Stimulated activated CD4-positive, alpha-beta T cell treated with anti-CD3 and anti-CD28 coated beads, Interleukin-2, amount 100 ng/mL, for 4 hours (primary cell): ENCODE results near the gene EPAS1.
"Not testable (repeated sequence)": the region's sequence is repeated elsewhere in the genome, so short reads cannot be mapped to it uniquely, and the experiment has no call there.

Source experiments
- DNase-seq: peaks from one replicate; pipeline ENCODE4 v3.0.0-alpha.2; 2020; ENCODE audit warnings: low read depth

The EPAS1 gene

DNA sequence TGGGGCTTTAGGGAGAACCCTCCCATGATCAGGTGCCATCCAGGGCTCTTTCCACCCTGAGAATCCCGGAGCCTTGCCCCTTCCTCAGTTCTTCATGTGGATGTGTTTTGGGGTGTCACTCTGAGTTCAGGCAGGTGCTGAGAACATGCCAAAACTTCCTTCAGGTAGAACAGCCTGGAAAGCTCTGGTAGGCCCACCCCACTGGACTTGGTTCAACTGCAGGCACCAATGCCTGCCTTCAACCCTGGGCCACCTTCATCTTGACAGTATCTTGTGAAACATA is 85.8 kb downstream of the EPAS1 start:
- DNase-seq, result no peak

DNA sequence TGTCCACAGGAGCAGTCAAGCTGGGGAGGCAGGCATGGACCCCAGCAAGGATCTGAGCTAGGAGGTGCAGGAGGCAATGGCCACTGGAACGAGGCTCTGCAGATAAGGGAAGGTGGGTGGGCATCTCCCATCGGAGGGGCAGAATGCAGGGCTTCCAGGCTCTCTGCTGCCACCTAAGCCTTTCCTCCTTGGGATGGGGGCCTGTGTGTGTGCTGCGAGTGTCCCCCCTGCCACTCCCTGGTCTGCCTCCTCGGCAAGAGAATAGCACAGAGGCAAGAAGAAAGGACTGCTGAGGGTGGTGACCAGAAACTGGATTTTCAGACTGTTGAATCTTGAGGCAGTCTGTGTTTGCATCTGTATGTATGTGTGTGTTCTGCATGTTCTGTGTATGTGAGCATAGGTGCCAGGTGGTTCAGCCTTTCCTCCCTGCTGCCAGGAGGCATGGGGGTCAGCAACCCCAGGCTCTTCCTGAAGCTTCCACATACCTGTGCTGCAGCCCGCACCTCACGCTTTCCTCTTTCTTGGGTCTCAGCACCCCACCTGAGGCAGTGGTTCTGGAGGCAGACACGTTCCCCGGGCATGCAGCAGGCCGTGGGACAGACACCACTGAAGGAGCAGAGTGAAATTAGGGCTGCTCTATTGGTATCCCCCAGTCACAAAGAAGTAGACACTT is 86.7 kb downstream of the EPAS1 start:
- no peak for DNase-seq

DNA sequence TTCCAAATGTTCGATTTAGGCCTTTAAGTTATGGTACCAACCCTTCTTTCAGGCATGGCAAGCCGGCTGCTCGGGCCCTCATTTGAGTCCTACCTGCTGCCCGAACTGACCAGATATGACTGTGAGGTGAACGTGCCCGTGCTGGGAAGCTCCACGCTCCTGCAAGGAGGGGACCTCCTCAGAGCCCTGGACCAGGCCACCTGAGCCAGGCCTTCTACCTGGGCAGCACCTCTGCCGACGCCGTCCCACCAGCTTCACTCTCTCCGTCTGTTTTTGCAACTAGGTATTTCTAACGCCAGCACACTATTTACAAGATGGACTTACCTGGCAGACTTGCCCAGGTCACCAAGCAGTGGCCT is 87.2 kb downstream of the EPAS1 start:
- no peak for DNase-seq

DNA sequence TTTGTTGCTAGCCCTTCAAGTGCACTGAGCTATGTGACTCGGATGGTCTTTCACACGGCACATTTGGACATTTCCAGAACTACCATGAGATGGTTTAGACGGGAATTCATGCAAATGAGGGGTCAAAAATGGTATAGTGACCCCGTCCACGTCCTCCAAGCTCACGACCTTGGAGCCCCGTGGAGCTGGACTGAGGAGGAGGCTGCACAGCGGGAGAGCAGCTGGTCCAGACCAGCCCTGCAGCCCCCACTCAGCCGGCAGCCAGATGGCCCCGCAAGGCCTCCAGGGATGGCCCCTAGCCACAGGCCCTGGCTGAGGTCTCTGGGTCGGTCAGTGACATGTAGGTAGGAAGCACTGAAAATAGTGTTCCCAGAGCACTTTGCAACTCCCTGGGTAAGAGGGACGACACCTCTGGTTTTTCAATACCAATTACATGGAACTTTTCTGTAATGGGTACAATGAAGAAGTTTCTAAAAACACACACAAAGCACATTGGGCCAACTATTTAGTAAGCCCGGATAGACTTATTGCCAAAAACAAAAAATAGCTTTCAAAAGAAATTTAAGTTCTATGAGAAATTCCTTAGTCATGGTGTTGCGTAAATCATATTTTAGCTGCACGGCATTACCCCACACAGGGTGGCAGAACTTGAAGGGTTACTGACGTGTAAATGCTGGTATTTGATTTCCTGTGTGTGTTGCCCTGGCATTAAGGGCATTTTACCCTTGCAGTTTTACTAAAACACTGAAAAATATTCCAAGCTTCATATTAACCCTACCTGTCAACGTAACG is 88.8 kb downstream of the EPAS1 start:
- no peak for DNase-seq

DNA sequence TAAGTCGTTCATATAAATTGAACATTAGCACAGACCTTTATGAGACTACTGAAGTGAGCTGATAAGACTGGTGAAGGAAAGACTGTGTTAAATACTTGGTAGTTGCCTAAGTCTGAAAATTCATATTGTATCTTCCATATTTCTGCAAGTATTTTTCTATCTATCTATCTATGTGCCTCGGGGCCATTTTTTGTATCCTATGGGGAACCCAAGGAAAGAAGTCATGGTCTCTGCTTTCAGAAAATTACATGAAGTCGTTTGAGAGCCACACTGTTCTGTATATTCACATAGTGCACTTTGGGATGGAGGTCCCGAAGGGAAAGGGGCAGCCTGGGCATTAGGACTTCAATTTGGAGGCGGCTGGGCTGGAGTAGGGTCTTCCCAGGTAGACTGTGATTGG is 89.6 kb downstream of the EPAS1 start:
- DNase-seq, result no peak

DNA sequence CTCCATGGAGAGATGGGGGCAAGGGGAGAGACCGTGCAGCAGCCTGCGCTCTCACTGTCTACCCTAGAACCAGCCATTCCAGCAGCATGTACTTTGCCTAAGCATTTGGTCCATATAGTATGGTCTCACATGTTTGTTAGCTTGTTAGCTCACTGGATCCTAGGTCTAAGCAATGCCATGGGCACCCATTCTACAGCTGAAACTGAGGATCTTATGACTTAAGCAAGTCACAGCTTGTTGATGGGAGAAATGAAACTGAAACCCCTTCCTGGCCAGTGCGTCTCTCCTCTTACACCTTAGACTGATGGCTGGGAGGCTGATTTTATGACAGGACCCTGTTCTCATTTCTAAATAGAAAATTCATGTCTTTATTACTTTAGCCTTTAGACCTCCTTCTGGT is 90.1 kb downstream of the EPAS1 start:
- no peak for DNase-seq

DNA sequence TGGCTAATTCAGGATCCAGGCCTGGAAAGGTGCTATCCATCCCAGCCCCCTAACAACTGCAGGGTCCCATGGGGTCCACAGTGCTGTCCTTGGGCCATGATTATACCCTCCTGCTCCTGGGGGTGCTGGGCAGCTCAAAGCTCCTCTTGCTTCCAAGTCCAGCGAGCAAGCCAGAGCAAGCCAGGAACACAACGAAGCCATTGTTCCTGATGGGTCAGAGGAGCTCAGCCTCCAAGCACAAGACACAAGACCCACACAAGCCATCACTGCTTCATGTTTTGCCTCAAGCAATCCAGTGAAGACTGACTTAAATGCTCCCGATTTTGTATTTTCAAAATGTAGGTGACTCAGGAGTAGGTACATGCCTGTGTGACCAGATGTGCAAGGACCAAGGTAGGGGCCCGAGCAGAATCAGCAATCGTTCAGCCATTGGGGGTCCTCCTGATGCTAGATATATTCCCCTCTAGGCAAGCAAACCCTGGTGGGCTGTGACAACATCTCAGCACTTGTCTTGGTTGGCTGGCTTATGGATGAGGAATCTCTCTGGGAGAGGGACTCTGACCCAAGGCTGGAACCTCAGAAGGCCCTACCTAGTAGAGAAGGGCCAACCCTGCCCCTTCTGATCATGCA is 90.8 kb downstream of the EPAS1 start:
- DNase-seq, result no peak

DNA sequence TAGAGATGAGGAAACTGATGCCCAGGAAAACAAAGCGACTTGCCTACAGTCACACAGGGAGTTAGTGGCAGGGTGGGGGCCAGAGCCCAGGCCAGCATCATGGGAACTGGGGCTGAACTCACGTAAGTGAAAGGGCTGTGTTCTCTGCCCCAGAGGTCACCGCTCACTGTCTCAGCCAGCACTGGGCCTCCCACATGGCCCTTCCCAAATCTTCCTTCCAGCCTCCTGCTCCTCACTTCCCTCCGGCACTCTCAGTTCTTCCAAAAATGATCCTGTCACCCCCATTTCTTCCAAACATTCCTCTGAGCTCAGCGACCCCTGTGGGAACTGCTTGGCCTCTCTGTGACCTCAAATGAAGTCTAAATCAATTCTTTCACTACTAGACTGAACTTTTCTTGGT is 91.7 kb downstream of the EPAS1 start:
- no peak for DNase-seq

DNA sequence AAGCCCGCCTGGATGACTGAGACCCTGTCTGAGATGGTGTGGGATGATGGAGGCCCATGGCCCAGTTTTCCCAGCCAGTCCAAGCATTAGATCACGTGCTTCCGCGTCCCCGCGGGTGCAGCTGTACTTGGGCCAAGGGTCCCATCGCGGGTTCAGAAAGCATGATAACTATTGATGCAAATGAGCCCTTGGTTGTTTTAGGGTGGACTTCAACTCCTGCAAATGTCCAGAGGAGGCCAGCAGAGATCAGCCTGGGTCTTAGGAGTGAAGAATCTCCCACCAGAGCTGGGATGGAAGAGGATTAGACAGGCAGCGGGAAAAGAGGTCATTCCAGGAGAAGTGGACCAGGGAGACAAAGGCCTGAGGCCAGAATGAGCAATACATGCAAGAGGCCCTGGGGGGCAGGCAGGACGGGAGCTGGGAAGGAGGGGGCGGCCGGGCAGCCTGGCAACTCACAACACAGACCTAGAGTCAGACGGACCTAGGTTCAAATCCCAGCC is 92.3 kb downstream of the EPAS1 start:
- no peak for DNase-seq

DNA sequence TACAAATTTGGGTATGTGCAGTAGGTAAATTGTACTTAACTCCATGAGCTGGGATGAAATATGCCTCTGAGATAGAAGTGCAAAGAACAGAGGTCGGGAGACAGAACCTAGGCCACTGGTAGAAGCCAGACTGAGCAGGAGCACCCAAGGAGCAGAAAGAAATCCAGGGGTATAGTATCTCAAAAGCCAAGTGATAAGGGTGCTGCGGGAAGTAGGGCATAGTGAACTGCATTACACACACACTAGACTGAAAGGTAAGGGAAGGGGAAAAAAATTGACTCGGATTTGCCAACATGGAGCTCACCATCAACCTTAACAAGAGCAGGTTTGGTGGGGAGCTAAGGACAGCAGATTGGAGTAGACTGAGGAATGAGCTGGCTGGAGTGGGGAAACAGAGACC is 92.8 kb downstream of the EPAS1 start:
- no peak for DNase-seq

DNA sequence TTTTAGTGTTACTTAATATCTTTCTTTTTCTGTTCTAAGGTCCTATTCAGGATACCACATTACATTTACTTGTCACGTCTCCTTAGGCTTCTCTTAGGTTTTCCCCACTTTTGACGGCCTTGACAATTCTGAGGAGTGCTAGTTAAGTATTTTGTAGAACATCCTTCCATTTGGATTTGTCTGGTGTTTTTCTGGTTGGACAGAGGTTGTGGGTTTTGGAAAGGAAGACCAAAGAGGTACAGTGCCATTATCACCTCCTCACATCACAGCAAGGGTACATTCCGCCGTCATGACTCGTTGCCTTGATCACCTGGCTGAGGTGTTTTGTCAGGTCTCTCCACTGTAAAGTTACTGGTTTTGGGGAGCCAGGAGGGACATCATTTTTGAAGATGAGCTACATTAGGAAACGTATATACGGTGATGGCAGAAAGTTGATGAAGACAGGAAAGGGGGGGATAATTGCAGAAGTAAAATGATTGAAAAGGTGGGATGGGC is 93.7 kb downstream of the EPAS1 start:
- DNase-seq, result no peak

DNA sequence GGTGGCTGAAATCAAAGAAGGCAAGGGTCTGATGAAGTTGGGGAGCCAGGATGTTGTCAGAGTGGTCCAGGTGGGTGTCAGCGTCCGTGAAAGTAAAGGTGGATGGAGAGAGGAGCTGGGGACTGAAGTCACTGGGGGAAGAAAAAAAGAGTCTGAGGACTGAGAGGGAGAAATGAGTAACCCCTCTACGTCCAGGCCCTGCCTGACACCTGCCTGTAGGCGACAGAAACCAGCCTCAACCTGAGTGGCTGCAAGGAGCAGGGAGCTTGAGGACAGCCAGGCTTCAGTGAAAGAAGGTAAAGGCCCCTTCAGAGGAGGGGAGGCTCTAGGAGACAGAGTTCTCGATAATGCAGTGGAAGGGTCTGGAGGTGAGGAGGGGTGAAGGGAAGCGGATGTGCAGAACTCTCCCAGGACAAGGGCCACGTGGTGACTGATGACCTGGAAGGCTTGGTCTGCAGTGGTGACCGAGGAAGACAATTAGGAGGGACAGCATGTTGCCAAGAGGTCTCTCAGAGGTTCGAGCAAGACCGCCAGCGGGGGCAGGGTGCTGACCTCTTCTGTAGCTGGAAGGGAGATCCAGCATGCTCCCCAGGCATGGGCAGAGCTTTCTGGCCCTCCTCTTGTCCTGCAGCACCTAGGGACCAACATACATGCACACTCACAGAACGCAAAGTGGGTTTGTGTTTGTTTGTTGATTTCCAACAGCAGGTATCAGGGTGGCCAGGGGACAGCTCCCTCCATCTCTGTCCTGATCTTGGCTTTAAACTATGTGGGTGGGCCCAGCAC is 95.5 kb downstream of the EPAS1 start:
- DNase-seq, result no peak

DNA sequence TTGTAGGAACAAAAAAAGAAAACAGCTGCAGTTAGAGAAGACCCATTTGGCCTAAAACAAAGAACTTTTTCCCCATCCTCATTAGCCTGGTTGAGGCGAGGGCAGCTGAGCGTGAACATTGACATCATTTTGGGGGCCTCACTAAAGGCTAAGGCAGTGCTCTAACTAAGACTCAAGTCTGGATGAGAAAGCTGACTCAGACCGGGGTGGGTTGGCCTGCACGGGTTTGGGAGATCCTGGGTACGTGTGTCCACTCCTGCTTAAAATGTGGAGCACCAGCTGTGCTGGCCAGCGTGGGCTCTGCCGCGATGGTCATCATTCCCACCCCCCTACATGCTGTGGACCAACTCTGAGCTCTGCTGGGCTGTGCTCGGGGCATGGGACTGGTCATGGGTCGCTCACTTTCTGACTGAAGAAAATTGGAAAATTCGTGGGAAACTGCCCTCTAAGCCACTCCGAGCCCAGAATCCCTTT is 96.2 kb downstream of the EPAS1 start:
- DNase-seq, result no peak

DNA sequence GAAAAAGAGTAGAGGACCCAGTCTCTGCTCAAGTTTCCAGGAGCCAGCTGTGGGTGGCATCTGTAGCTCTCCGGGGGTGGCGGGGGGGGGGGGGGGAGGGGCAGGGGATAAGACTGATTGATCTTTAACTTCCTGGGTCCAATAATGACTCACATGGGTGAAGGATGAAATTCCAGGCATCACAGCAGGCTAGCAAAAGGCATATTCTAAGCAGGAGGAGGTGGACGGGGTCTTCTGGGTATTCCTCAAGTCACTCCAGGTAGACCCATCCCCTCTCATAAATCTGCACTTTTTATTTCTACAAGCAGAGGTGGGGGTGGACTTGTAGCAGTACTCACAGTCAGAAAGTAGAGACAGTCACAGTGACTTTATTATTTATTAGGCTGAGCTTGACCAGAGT is 96.7 kb downstream of the EPAS1 start:
- DNase-seq, result no peak

DNA sequence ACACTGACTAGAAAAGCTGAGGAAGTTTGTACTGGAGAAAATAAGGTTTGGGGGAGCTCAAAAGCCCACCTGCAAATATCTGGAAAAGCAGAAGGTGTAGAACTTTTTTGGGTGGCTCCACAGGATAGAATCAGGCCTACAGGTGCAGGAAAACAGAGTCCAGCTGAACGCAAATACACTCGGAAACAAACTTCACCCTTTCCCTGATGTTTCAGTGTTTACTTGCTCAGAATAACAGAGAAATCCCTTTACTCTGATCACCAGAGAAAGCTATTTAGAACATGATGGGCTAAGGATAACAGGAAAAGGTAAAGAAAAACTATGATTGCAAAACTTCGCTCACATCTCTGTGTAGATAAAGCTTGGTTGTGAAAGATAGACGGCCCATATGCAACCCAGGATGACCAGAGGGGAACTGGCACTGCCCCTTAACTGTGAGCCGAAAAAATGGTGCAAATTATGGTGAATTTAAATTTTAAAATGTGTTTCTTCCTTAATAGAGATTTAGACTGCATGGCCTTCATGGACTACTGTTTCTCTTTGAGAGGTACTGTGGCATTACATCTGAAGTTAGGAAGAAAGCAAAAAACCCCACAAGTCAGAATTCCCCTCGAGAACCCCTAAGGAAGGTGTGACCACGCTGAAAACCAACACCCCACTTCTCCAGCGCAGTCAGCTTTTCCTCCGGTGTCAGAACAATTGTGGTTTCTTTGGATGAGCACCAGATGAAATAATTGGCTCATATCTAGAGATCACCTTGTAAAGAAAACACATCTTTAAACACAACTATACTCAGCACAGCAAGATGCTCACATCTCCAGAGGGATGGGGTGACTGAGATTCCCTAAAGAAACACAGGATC is 97.7 kb downstream of the EPAS1 start:
- no peak for DNase-seq

DNA sequence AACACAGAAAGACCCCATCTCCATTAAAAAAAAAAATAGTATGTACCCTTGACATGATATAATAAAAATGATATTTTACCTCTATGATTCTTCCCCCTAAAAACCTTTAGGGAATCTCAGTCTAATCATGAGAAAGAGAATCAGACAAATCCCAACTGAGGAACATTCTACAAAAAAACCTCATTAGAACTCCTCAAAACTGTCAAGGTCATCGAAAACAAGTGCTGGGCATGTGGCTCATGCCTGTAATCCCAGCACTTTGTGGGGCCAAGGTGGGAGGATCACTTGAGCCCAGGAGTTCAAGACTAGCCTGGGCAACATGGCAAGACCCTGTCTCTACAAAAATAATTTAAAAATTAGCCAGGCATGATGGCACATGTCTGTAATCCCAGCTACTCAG is 98.5 kb downstream of the EPAS1 start:
- not testable (repeated sequence) for DNase-seq

DNA sequence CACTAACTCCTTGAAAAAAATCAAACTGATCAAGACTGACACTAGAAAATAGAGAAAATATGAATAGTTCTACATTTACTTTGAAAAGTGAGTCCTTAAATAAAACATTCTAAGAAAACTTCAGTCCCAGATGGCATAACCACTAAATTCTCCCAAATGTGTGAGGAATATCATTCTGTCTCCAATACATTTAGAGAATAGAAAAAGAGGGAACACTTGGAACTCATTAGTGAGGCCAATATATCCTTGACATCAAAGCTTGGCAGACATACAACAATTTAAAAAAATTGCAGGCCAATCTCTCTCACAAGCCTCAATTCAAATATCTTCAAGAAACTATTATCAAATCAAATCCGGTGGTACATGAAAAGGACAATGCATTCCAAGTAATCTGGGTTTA is 102.8 kb downstream of the EPAS1 start:
- no peak for DNase-seq

DNA sequence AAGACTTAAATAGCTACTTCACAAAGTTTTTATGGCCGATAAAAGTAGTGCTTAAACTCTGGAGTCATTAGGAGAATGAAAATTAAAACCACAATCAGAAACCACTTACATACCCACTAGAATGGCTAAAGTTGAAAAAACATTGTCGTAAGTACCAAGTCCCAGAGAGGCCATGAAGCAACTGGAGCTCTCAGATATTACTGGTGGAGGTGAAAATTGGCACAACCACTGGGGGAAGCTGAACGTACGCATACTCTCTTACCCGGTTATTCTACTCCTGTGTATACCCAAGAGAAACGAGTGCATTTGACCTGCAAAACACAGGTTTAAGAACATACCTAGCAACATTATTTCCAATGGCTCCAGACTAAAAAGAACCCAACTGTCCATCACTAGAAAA is 105.7 kb downstream of the EPAS1 start:
- DNase-seq, result no peak

DNA sequence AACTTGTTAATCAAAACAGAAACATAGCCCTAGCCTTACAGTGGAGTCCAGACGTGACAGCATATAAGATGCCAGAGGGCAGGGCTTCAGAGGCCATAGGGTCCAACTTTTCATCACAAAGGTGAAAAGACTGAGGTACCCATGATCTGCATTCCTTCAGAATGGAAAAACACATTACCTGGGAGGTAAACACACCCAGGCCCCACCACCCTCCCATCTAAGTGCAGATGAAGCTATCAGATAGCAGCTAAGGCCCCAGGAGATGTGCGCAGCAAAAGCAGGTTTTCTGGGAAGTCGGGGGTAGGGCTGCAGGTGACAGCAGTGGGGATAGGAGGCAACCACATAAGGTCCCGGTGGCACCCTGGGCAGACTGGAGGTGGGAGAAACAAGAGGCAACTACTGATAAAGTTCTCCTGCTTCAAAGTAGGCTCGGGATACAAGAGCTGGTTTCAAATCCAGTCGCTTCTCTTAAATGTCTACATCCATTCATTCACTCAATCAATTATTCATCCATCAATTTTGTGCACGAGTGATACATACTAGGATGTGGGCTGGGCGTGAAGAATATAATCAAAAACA is 107.1 kb downstream of the EPAS1 start:
- DNase-seq, result no peak

DNA sequence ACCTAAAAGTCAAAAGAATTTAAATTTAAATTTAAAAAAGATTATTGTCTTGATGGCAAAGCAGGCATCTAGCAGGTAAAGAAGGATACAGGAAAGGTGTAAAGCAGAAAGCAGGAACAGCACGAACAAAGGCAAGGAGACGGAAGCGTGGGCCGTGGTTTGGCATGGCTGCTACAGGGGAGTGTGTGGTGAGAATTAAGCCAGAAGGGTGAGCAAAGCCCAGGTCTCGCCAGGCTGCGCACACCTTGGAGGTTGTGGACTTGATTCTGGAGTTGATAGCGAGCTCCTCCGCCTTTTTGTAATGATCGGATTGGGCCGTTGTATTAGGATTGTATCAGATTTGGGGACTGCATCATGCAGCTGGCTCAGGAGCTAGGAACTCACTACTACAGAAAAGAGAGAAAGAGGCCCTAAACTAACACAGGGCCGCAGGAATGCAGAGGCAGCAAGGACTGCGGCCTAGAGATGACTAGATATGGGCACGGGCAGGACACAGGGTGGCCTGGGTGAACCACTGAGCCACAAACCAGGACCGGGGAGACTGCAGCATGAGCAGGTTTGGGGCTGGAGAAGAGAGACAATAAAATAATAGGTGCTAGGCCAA is 110.7 kb downstream of the EPAS1 start:
- no peak for DNase-seq

DNA sequence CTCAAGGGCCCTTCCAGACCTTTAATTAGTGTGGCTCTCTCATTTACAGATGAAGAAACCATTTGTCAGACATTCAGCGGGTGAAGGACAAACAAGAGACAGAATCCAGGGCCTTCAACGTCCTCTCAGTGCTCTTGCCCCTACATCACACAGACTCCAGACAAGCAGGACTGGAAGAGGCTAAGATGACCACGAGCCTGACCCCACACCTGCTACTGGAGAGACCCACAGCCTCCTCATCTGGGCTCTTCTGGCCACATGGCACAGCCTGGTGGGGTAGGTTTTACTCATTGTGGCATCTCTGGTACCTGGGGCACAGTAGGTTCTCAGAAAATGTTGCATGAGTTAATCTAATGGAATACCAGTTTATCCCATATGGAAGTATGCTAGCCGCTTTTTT is 112.5 kb downstream of the EPAS1 start:
- no peak for DNase-seq
